Activated T-cell treated with anti-CD3 and anti-CD28 coated beads, Interleukin-2, amount 50 U/mL, for 4 hours (primary cell): ENCODE results near the gene CDH10. TPM values are rescaled to one million over a fixed set of nuclear protein-coding genes. Genes with fewer than 3 reads are reported as not detected.

Experiments used
- ATAC-seq, 2 donors: fragments of 200-7000 bp; cut with Tn5 transposase; one replicate each; pipeline ENCODE4 v1.10.0; 2021
- DNase-seq: peaks from one replicate; pipeline ENCODE4 v3.0.0-alpha.2; 2020
- H3K27me3 Mint-ChIP-seq: one replicate; pipeline ENCODE4 v1.8.0; 2021; ENCODE audit warnings: low read depth, mixed read lengths
- H3K36me3 Mint-ChIP-seq: one replicate; pipeline ENCODE4 v1.8.0; 2022; ENCODE audit warnings: mixed read lengths; ENCODE audit not compliant: insufficient read depth
- H3K4me1 Mint-ChIP-seq: one replicate; pipeline ENCODE4 v1.8.0; 2021; ENCODE audit warnings: low read depth, mixed read lengths
- H3K4me3 Mint-ChIP-seq: one replicate; pipeline ENCODE4 v1.8.0; 2021; ENCODE audit warnings: mild to moderate bottlenecking, moderate library complexity, mixed read lengths
- H3K9me3 Mint-ChIP-seq: one replicate; pipeline ENCODE4 v1.8.0; 2021; ENCODE audit warnings: mixed read lengths
- total RNA-seq, 3 donors: library from RNA; stranded (reverse); gene quantifications; one replicate each; pipeline ENCODE4 v1.2.1, GENCODE V29; 2021

CDH10 gene
- total RNA-seq, 3 donors from 2014 or later, result not detected

GRCh38 chr5:24624872-24625271, 19.9 kb downstream of the CDH10 start:
- H3K4me1 Mint-ChIP-seq, result no peaks in the 10 kb centered on the region
- ATAC-seq (no peak), DNase-seq (no peak)
- peaks cover 3% of the 10 kb centered on the region for H3K9me3 Mint-ChIP-seq
- H3K36me3 Mint-ChIP-seq, result no peaks in the 10 kb centered on the region
- no peak overlapping the region for H3K4me3 Mint-ChIP-seq
- no peaks in the 10 kb centered on the region for H3K27me3 Mint-ChIP-seq

GRCh38 chr5:24623624-24624023, 21.2 kb downstream of the CDH10 start:
- DNase-seq, result no peak
- no peaks in the 10 kb centered on the region for H3K36me3 Mint-ChIP-seq
- H3K4me1 Mint-ChIP-seq, result no peaks in the 10 kb centered on the region
- no peak overlapping the region for H3K4me3 Mint-ChIP-seq
- H3K27me3 Mint-ChIP-seq, result no peaks in the 10 kb centered on the region
- H3K9me3 Mint-ChIP-seq, result peaks cover 3% of the 10 kb centered on the region
- no peak for ATAC-seq

- Mint-ChIP-seq H3K36me3 (no peaks in the 10 kb centered on the region), H3K4me1 (no peaks in the 10 kb centered on the region), H3K27me3 (no peaks in the 10 kb centered on the region), H3K4me3 (no peak overlapping the region), H3K9me3 (peaks cover 3% of the 10 kb centered on the region)
- ATAC-seq (no peak), DNase-seq (no peak)
Measured at GRCh38 chr5:24623031-24623430, 21.7 kb downstream of the CDH10 start.

GRCh38 chr5:24621792-24622191, 23.0 kb downstream of the CDH10 start:
- ATAC-seq (no peak), DNase-seq (no peak)
- Mint-ChIP-seq H3K4me1 (no peaks in the 10 kb centered on the region), H3K36me3 (no peaks in the 10 kb centered on the region), H3K27me3 (no peaks in the 10 kb centered on the region), H3K9me3 (peaks cover 6% of the 10 kb centered on the region), H3K4me3 (no peak overlapping the region)

GRCh38 chr5:24616566-24616965, 28.2 kb downstream of the CDH10 start:
- Mint-ChIP-seq H3K4me1 (no peaks in the 10 kb centered on the region), H3K4me3 (no peak overlapping the region), H3K9me3 (peaks cover 20% of the 10 kb centered on the region), H3K27me3 (no peaks in the 10 kb centered on the region), H3K36me3 (no peaks in the 10 kb centered on the region)
- DNase-seq, result no peak
- ATAC-seq, result no peak

- Mint-ChIP-seq H3K9me3 (peaks cover 21% of the 10 kb centered on the region), H3K27me3 (no peaks in the 10 kb centered on the region), H3K36me3 (no peaks in the 10 kb centered on the region), H3K4me3 (no peak overlapping the region), H3K4me1 (no peaks in the 10 kb centered on the region)
- ATAC-seq (no peak), DNase-seq (no peak)
Measured at GRCh38 chr5:24615159-24615558, 29.6 kb downstream of the CDH10 start.

GRCh38 chr5:24609706-24610105, 35.1 kb downstream of the CDH10 start:
- peaks cover 28% of the 10 kb centered on the region for H3K9me3 Mint-ChIP-seq
- H3K4me3 Mint-ChIP-seq, result no peak overlapping the region
- no peaks in the 10 kb centered on the region for H3K27me3 Mint-ChIP-seq
- no peak for DNase-seq
- ATAC-seq, result no peak
- no peaks in the 10 kb centered on the region for H3K4me1 Mint-ChIP-seq
- H3K36me3 Mint-ChIP-seq, result no peaks in the 10 kb centered on the region

GRCh38 chr5:24606971-24607370, 37.8 kb downstream of the CDH10 start:
- no peaks in the 10 kb centered on the region for H3K27me3 Mint-ChIP-seq
- no peaks in the 10 kb centered on the region for H3K4me1 Mint-ChIP-seq
- ATAC-seq, result no peak
- no peak for DNase-seq
- peaks cover 26% of the 10 kb centered on the region for H3K9me3 Mint-ChIP-seq
- H3K36me3 Mint-ChIP-seq, result no peaks in the 10 kb centered on the region
- H3K4me3 Mint-ChIP-seq, result no peak overlapping the region

- Mint-ChIP-seq H3K4me1 (no peaks in the 10 kb centered on the region), H3K4me3 (no peak overlapping the region), H3K27me3 (no peaks in the 10 kb centered on the region), H3K36me3 (no peaks in the 10 kb centered on the region), H3K9me3 (peaks cover 22% of the 10 kb centered on the region)
- DNase-seq (no peak), ATAC-seq (no peak)
Measured at GRCh38 chr5:24602188-24602587, 42.6 kb downstream of the CDH10 start.

GRCh38 chr5:24598956-24599355, 45.8 kb downstream of the CDH10 start:
- H3K9me3 Mint-ChIP-seq, result peaks cover 15% of the 10 kb centered on the region
- ATAC-seq (no peak), DNase-seq (no peak)
- no peaks in the 10 kb centered on the region for H3K27me3 Mint-ChIP-seq
- H3K4me1 Mint-ChIP-seq, result no peaks in the 10 kb centered on the region
- H3K4me3 Mint-ChIP-seq, result no peak overlapping the region
- H3K36me3 Mint-ChIP-seq, result no peaks in the 10 kb centered on the region

- no peaks in the 10 kb centered on the region for H3K36me3 Mint-ChIP-seq
- H3K27me3 Mint-ChIP-seq, result no peaks in the 10 kb centered on the region
- DNase-seq, result no peak
- ATAC-seq, result no peak
- no peaks in the 10 kb centered on the region for H3K4me1 Mint-ChIP-seq
- no peak overlapping the region for H3K4me3 Mint-ChIP-seq
- H3K9me3 Mint-ChIP-seq, result peaks cover 1% of the 10 kb centered on the region
Measured at GRCh38 chr5:24595329-24595728, 49.4 kb downstream of the CDH10 start.

- H3K4me3 Mint-ChIP-seq, result no peak overlapping the region
- peaks cover 4% of the 10 kb centered on the region for H3K9me3 Mint-ChIP-seq
- no peaks in the 10 kb centered on the region for H3K4me1 Mint-ChIP-seq
- H3K27me3 Mint-ChIP-seq, result no peaks in the 10 kb centered on the region
- H3K36me3 Mint-ChIP-seq, result no peaks in the 10 kb centered on the region
- no peak for ATAC-seq
- no peak for DNase-seq
Measured at GRCh38 chr5:24591426-24591825, 53.4 kb downstream of the CDH10 start.

GRCh38 chr5:24589566-24589965, 55.2 kb downstream of the CDH10 start:
- Mint-ChIP-seq H3K9me3 (peaks cover 4% of the 10 kb centered on the region), H3K27me3 (no peaks in the 10 kb centered on the region), H3K4me1 (no peaks in the 10 kb centered on the region), H3K4me3 (no peak overlapping the region), H3K36me3 (no peaks in the 10 kb centered on the region)
- DNase-seq (no peak), ATAC-seq (no peak)

- ATAC-seq (no peak), DNase-seq (no peak)
- H3K4me1 Mint-ChIP-seq, result no peaks in the 10 kb centered on the region
- H3K36me3 Mint-ChIP-seq, result no peaks in the 10 kb centered on the region
- H3K4me3 Mint-ChIP-seq, result no peak overlapping the region
- H3K9me3 Mint-ChIP-seq, result peaks cover 12% of the 10 kb centered on the region
- H3K27me3 Mint-ChIP-seq, result no peaks in the 10 kb centered on the region
Measured at GRCh38 chr5:24585751-24586150, 59.0 kb downstream of the CDH10 start.

- no peak for ATAC-seq
- no peak overlapping the region for H3K4me3 Mint-ChIP-seq
- no peaks in the 10 kb centered on the region for H3K4me1 Mint-ChIP-seq
- no peaks in the 10 kb centered on the region for H3K36me3 Mint-ChIP-seq
- DNase-seq, result no peak
- H3K9me3 Mint-ChIP-seq, result peaks cover 9% of the 10 kb centered on the region
- H3K27me3 Mint-ChIP-seq, result no peaks in the 10 kb centered on the region
Measured at GRCh38 chr5:24571302-24571701, 73.5 kb downstream of the CDH10 start.

GRCh38 chr5:24566933-24567332, 77.8 kb downstream of the CDH10 start:
- H3K27me3 Mint-ChIP-seq, result no peaks in the 10 kb centered on the region
- H3K9me3 Mint-ChIP-seq, result peaks cover 5% of the 10 kb centered on the region
- no peak overlapping the region for H3K4me3 Mint-ChIP-seq
- no peak for ATAC-seq
- H3K36me3 Mint-ChIP-seq, result no peaks in the 10 kb centered on the region
- DNase-seq, result no peak
- H3K4me1 Mint-ChIP-seq, result no peaks in the 10 kb centered on the region
